OCI-LY1 (cell line): ENCODE measurements around the gene PARD3.

Source experiments
- H2AFZ ChIP-seq: fragments of 200-600 bp; sonication (generic), shearing (Covaris generic); 2 replicates; pipeline ENCODE4 v1.6.0; 2014; ENCODE audit warnings: antibody characterized with exemption, mild to moderate bottlenecking, low read length
- H3F3A ChIP-seq: fragments of 200-600 bp; sonication (generic), shearing (Covaris generic); 2 replicates; pipeline ENCODE4 v1.6.0; 2014; ENCODE audit warnings: mild to moderate bottlenecking, antibody characterized with exemption, low read length, moderate library complexity; ENCODE audit not compliant: insufficient read depth
- H3K27ac ChIP-seq: fragments of 200-600 bp; sonication (generic); 2 replicates; pipeline ENCODE4 v1.5.1; 2014; ENCODE audit warnings: low read length, mixed run types, mild to moderate bottlenecking, low read depth; ENCODE audit not compliant: poor library complexity, severe bottlenecking
- H3K27me3 ChIP-seq: fragments of 200-600 bp; sonication (generic); 2 replicates; pipeline ENCODE4 v1.6.0; 2014; ENCODE audit warnings: antibody characterized with exemption, mild to moderate bottlenecking, low read length, moderate library complexity; ENCODE audit not compliant: insufficient read depth
- H3K36me3 ChIP-seq: fragments of 200-600 bp; sonication (generic); 2 replicates; pipeline ENCODE4 v1.6.1; 2014; ENCODE audit warnings: mild to moderate bottlenecking, antibody characterized with exemption, low read length, moderate library complexity, mixed read lengths; ENCODE audit not compliant: insufficient read depth
- H3K4me1 ChIP-seq: fragments of 200-600 bp; sonication (generic); 2 replicates; pipeline ENCODE4 v1.5.1; 2014; ENCODE audit warnings: mild to moderate bottlenecking, low read length, moderate library complexity; ENCODE audit not compliant: insufficient read depth, severe bottlenecking
- H3K4me2 ChIP-seq: fragments of 200-600 bp; sonication (generic), shearing (Covaris generic); 2 replicates; pipeline ENCODE4 v1.6.1; 2014; ENCODE audit warnings: low read length
- H3K4me3 ChIP-seq: fragments of 200-600 bp; sonication (generic); 2 replicates; pipeline ENCODE4 v1.5.1; 2014; ENCODE audit warnings: low read length, low read depth, mild to moderate bottlenecking, mixed read lengths; ENCODE audit not compliant: poor library complexity, severe bottlenecking
- H3K79me2 ChIP-seq: fragments of 200-600 bp; shearing (Covaris generic); 2 replicates; pipeline ENCODE4 v1.6.1; 2016; ENCODE audit warnings: mixed run types, low read length, mixed read lengths; ENCODE audit not compliant: insufficient read depth
- H3K9ac ChIP-seq: fragments of 200-600 bp; sonication (generic), shearing (Covaris generic); 2 replicates; pipeline ENCODE4 v1.6.1; 2014; ENCODE audit warnings: mild to moderate bottlenecking, low read length, mixed read lengths
- H3K9me2 ChIP-seq: fragments of 200-600 bp; sonication (generic), shearing (Covaris generic); 2 replicates; pipeline ENCODE4 v1.6.1; 2014; ENCODE audit warnings: low read depth, mild to moderate bottlenecking, low read length, mixed read lengths
- H3K9me3 ChIP-seq: fragments of 200-600 bp; shearing (Covaris generic); 2 replicates; pipeline ENCODE4 v1.6.1; 2014; ENCODE audit warnings: low read length, mixed read lengths
- H4K20me1 ChIP-seq: fragments of 200-600 bp; sonication (generic), shearing (Covaris generic); 2 replicates; pipeline ENCODE4 v1.6.0; 2016; ENCODE audit warnings: mild to moderate bottlenecking, low read length; ENCODE audit not compliant: insufficient read depth
- EZH2 ChIP-seq: fragments of 200-600 bp; sonication (generic), shearing (Covaris generic); IDR thresholded peaks from 2 replicates; pipeline ENCODE4 v1.8.0; 2017; ENCODE audit warnings: borderline replicate concordance, mixed run types, mild to moderate bottlenecking, antibody characterized with exemption, low read length, moderate library complexity, mixed read lengths
- TF ChIP-seq, protein P1 (sequence below): fragments of 200-600 bp; sonication (generic), shearing (Covaris generic); IDR thresholded peaks from 2 replicates; pipeline ENCODE4 v1.5.1; 2017; ENCODE audit warnings: mild to moderate bottlenecking, antibody characterized with exemption, low read length, moderate library complexity, mixed read lengths

Gene PARD3

DNA sequence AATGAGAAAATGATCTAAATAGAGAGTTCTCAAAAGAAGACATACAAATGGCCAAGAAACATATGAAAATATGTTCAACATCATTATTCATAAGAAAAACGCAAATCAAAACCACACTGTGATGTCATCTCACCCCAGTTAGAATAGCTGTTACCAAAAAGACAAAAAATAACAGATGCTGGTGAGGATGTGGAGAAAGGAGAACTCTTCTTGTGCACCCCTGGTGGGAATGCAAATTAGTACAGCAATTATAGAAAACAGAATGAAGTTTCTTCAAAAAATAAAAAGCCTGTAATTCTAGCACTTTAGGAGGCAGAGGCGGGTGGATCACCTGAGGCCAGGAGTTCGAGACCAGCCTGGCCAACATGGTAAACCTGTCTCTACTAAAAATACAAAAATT, 199.3 kb downstream of the PARD3 start:
- Histone ChIP-seq H3K9ac (no peak overlapping the region), H3K4me2 (no peak overlapping the region), H2AFZ (no peak overlapping the region), H3K36me3 (no peaks in the 10 kb centered on the region), H3K27ac (no peak overlapping the region), H3K4me1 (no peaks in the 10 kb centered on the region), H3K79me2 (no peaks in the 10 kb centered on the region), H3F3A (no peaks in the 10 kb centered on the region), H3K27me3 (no peaks in the 10 kb centered on the region), H3K4me3 (no peak overlapping the region), H3K9me3 (no peaks in the 10 kb centered on the region), H4K20me1 (no peaks in the 10 kb centered on the region), H3K9me2 (no peaks in the 10 kb centered on the region)
- TF ChIP-seq, protein P1, sequence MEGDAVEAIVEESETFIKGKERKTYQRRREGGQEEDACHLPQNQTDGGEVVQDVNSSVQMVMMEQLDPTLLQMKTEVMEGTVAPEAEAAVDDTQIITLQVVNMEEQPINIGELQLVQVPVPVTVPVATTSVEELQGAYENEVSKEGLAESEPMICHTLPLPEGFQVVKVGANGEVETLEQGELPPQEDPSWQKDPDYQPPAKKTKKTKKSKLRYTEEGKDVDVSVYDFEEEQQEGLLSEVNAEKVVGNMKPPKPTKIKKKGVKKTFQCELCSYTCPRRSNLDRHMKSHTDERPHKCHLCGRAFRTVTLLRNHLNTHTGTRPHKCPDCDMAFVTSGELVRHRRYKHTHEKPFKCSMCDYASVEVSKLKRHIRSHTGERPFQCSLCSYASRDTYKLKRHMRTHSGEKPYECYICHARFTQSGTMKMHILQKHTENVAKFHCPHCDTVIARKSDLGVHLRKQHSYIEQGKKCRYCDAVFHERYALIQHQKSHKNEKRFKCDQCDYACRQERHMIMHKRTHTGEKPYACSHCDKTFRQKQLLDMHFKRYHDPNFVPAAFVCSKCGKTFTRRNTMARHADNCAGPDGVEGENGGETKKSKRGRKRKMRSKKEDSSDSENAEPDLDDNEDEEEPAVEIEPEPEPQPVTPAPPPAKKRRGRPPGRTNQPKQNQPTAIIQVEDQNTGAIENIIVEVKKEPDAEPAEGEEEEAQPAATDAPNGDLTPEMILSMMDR = no peak
- no peak for TF ChIP-seq EZH2

DNA sequence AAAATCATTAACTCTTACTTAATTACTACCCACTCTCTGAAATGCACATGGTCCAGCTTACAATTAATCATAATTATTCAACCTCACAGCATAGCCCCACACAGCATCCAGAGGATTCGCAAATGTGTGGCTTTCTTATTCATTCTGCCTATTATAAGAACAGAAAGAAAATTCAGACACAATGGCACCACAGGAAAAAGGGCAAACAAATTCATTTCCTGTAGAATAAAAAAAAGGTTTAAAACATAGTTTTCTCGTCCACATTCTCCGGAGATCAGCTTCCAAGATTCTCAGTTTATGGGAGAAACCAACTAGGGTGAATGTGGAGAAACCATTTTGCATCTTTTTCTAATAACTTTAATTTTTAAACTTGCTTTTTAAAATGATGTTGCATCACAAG, 201.6 kb downstream of the PARD3 start:
- no peak overlapping the region for H2AFZ ChIP-seq
- H4K20me1 ChIP-seq = no peaks in the 10 kb centered on the region
- no peak overlapping the region for H3K27ac ChIP-seq
- no peak overlapping the region for H3K4me2 ChIP-seq
- no peaks in the 10 kb centered on the region for H3K27me3 ChIP-seq
- no peak overlapping the region for H3K9ac ChIP-seq
- no peaks in the 10 kb centered on the region for H3K79me2 ChIP-seq
- no peaks in the 10 kb centered on the region for H3K9me2 ChIP-seq
- no peaks in the 10 kb centered on the region for H3K9me3 ChIP-seq
- no peak overlapping the region for H3K4me3 ChIP-seq
- no peaks in the 10 kb centered on the region for H3F3A ChIP-seq
- H3K36me3 ChIP-seq = no peaks in the 10 kb centered on the region
- no peaks in the 10 kb centered on the region for H3K4me1 ChIP-seq
- TF ChIP-seq, protein P1 = no peak
- TF ChIP-seq EZH2 = no peak

DNA sequence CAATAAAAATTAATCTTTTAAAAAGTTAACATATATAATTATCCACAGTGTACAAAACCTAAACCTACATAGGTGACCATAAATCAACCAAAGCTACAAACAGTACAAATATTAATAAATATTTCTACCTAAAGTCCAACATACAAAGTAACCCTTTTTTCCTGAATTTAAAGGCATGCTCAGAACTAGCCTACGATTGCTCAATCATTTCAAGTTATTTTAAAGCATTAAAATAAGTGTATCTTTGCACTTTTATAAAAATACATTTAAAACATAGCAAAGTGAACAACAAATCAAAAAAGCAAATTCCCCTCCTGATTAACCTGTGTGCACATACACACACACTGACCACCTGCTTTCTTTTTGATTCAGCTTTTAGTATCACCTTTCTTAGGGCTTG, 202.2 kb downstream of the PARD3 start:
- Histone ChIP-seq H3K27ac (no peak overlapping the region), H3F3A (no peaks in the 10 kb centered on the region), H3K79me2 (no peaks in the 10 kb centered on the region), H3K9ac (no peak overlapping the region), H4K20me1 (no peaks in the 10 kb centered on the region), H3K9me3 (no peaks in the 10 kb centered on the region), H3K9me2 (no peaks in the 10 kb centered on the region), H3K36me3 (no peaks in the 10 kb centered on the region), H3K4me2 (no peak overlapping the region), H3K4me3 (no peak overlapping the region), H3K4me1 (no peaks in the 10 kb centered on the region), H2AFZ (no peak overlapping the region), H3K27me3 (no peaks in the 10 kb centered on the region)
- TF ChIP-seq, protein P1 = no peak
- no peak for TF ChIP-seq EZH2
